GM12878 (cell line): ENCODE data around the gene PACS2. TPM values are rescaled to one million over a fixed set of nuclear protein-coding genes. Genes with fewer than 3 reads are reported as not detected.

Source experiments
- ATAC-seq: fragments of 200-7000 bp; cut with Tn5 transposase; 3 replicates; pipeline ENCODE4 v1.9.1; 2020; ENCODE audit warnings: mild to moderate bottlenecking, moderate library complexity
- BruUV-seq: library from RNA; stranded (reverse); fragments of 400-500 nt; replicated peaks from 2 replicates; lab custom pipeline; 2021; lab: Mats Ljungman, UMichigan
- CTCF ChIA-PET: fragments of 300-600 bp; sonication (Branson Sonifier 250); formaldehyde crosslinking; extraction: SDS; loops from one replicate; lab custom pipeline; 2021; ENCODE audit warnings: inconsistent platforms; lab: Yijun Ruan, JAX
- POLR2A ChIA-PET: fragments of 350-600 bp; formaldehyde crosslinking; extraction: SDS; loops from one replicate; lab custom pipeline; 2021; ENCODE audit warnings: inconsistent platforms; lab: Charles Lee
- RAD21 ChIA-PET: fragments of 300-600 bp; sonication (Branson Sonifier 250); formaldehyde crosslinking; loops from one replicate; lab custom pipeline; 2023; ENCODE audit warnings: antibody characterized with exemption; ENCODE audit not compliant: unreplicated experiment; lab: Charles Lee
- SMC1A ChIA-PET: fragments of 300-600 bp; sonication (Branson Sonifier 250); formaldehyde crosslinking; loops from one replicate; lab custom pipeline; 2023; ENCODE audit not compliant: unreplicated experiment, uncharacterized antibody; lab: Charles Lee
- DNase-seq: peaks from one replicate; pipeline ENCODE4 v3.0.0-alpha.2; 2011; ENCODE audit warnings: low read depth, low spot score
- FAIRE-seq: peaks from 3 replicates; lab custom pipeline; 2011; peaks lifted over from hg19 to GRCh38; lab: Jason Lieb, UNC
- H2AFZ ChIP-seq: 2 replicates; pipeline ENCODE4 v1.6.0; 2011; ENCODE audit warnings: low read depth, low read length, control low read depth; ENCODE audit not compliant: control insufficient read depth
- H3K27ac ChIP-seq: 2 replicates; pipeline ENCODE4 v1.5.1; 2011; ENCODE audit warnings: control low read depth; ENCODE audit not compliant: control insufficient read depth, insufficient read depth
- H3K27me3 ChIP-seq, 2 experiments: replicated peaks in 1 of 2; 2 replicates each; pipeline versions ENCODE4 v1.6.0 to v1.6.1; 2011; ENCODE audit warnings: low read length in 1 of 2; ENCODE audit not compliant: control insufficient read depth in 2 of 2, insufficient read depth in 2 of 2
- H3K36me3 ChIP-seq, 2 experiments: 2 replicates each; pipeline ENCODE4 v1.5.1; 2011; ENCODE audit warnings: low read length in 1 of 2; ENCODE audit not compliant: control insufficient read depth in 2 of 2, insufficient read depth in 2 of 2
- H3K4me1 ChIP-seq: 2 replicates; pipeline ENCODE4 v1.6.1; 2011; ENCODE audit warnings: mild to moderate bottlenecking, low read length, moderate library complexity, mixed read lengths; ENCODE audit not compliant: control insufficient read depth, insufficient read depth
- H3K4me2 ChIP-seq: 2 replicates; pipeline ENCODE4 v1.6.0; 2011; ENCODE audit warnings: control low read depth; ENCODE audit not compliant: control insufficient read depth, insufficient read depth
- H3K4me3 ChIP-seq: fragments of 200-600 bp; sonication (generic); 2 replicates; pipeline ENCODE4 v1.5.1; 2016
- H3K79me2 ChIP-seq: 2 replicates; pipeline ENCODE4 v1.6.0; 2011; ENCODE audit warnings: low read length; ENCODE audit not compliant: control insufficient read depth, insufficient read depth
- H3K9ac ChIP-seq: 2 replicates; pipeline ENCODE4 v1.8.0; 2011; ENCODE audit warnings: low read length, control low read depth, mixed read lengths; ENCODE audit not compliant: control insufficient read depth, insufficient read depth
- H3K9me3 ChIP-seq: replicated peaks from 3 replicates; pipeline ENCODE4 v1.5.1; 2011; ENCODE audit warnings: mild to moderate bottlenecking, low read length; ENCODE audit not compliant: control insufficient read depth, insufficient read depth
- H4K20me1 ChIP-seq: 2 replicates; pipeline ENCODE4 v1.6.0; 2011; ENCODE audit not compliant: control insufficient read depth, insufficient read depth
- CHD4 ChIP-seq: fragments of 200-600 bp; sonication (generic); IDR thresholded peaks from 2 replicates; pipeline ENCODE4 v1.6.1; 2016; ENCODE audit warnings: mild to moderate bottlenecking
- DPF2 ChIP-seq: fragments of 450-650 bp; IDR thresholded peaks from 2 replicates; pipeline ENCODE4 v1.6.1; 2017; ENCODE audit warnings: mild to moderate bottlenecking
- ESRRA ChIP-seq: IDR thresholded peaks from 2 replicates; pipeline ENCODE4 v1.6.1; 2012; ENCODE audit warnings: mild to moderate bottlenecking, low read length, improper control_type of control experiment
- ETV6 ChIP-seq, 2 experiments: fragments of 450-650 bp in 1 of 2; IDR thresholded peaks in 1 of 2; conservative IDR thresholded peaks in 1 of 2; 2 replicates each; pipeline ENCODE4 v1.6.1; 2014; ENCODE audit warnings: antibody characterized with exemption in 1 of 2, borderline replicate concordance in 1 of 2, low read depth in 1 of 2, mild to moderate bottlenecking in 1 of 2, moderate library complexity in 1 of 2
- HDAC2 ChIP-seq: fragments of 200-600 bp; sonication (generic); IDR thresholded peaks from 2 replicates; pipeline ENCODE4 v1.6.1; 2017
- IKZF1 ChIP-seq: fragments of 450-650 bp; conservative IDR thresholded peaks from 2 replicates; pipeline ENCODE4 v1.6.1; 2017; ENCODE audit warnings: antibody characterized with exemption, mild to moderate bottlenecking
- IRF5 ChIP-seq: fragments of 450-650 bp; IDR thresholded peaks from 2 replicates; pipeline ENCODE4 v1.6.1; 2017; ENCODE audit warnings: borderline replicate concordance
- PML ChIP-seq: IDR thresholded peaks from 2 replicates; pipeline ENCODE4 v1.6.1; 2012; ENCODE audit warnings: low read length, inconsistent platforms
- SIN3A ChIP-seq: IDR thresholded peaks from 2 replicates; pipeline ENCODE4 v1.6.1; 2012; ENCODE audit warnings: low read depth, low read length, improper control_type of control experiment
- SMAD1 ChIP-seq: fragments of 450-650 bp; IDR thresholded peaks from 2 replicates; pipeline ENCODE4 v1.6.1; 2018; ENCODE audit warnings: mild to moderate bottlenecking, low read depth; ENCODE audit not compliant: partially characterized antibody
- SRF ChIP-seq, 2 experiments: IDR thresholded peaks; 2 replicates each; pipeline ENCODE4 v1.6.1; 2011; ENCODE audit warnings: low read depth in 2 of 2, low read length in 2 of 2, mild to moderate bottlenecking in 1 of 2, moderate library complexity in 1 of 2
- TBL1XR1 ChIP-seq: IDR thresholded peaks from 2 replicates; pipeline ENCODE4 v1.6.1; 2012; ENCODE audit warnings: low read depth, low read length, improper control_type of control experiment
- TCF3 ChIP-seq: IDR thresholded peaks from 2 replicates; pipeline ENCODE4 v1.6.1; 2012; ENCODE audit warnings: low read depth, mild to moderate bottlenecking, low read length, borderline replicate concordance; ENCODE audit not compliant: insufficient read depth
- USF2 ChIP-seq: IDR thresholded peaks from 2 replicates; pipeline ENCODE4 v1.6.1; 2011; ENCODE audit warnings: low read depth, low read length, improper control_type of control experiment, borderline replicate concordance
- ZBTB4 ChIP-seq: fragments of 450-650 bp; formaldehyde crosslinking; IDR thresholded peaks from 2 replicates; pipeline ENCODE4 v1.4.0; 2022; ENCODE audit warnings: mild to moderate bottlenecking, moderate library complexity
- WGBS: methylation state at CpG from one replicate; pipeline ENCODE4 v1.1.6; 2016; ENCODE audit warnings: low lambda C conversion rate; ENCODE audit not compliant: insufficient replicate concordance, insufficient coverage; ENCODE audit errors: missing lambda C conversion rate; 5-methylcytosine and 5-hydroxymethylcytosine counted together
- in situ Hi-C: fragments of 300-500 bp; cut with MboI; formaldehyde crosslinking; loops from 9 replicates; pipeline ENCODE4 v1.14.3; 2018; ENCODE audit warnings: mixed read lengths
- intact Hi-C: fragments of 100-400 bp; cut with micrococcal nuclease; formaldehyde crosslinking; loops from one replicate; pipeline ENCODE4 v1.14.2; 2022; ENCODE audit not compliant: unreplicated experiment
- polyA plus RNA-seq, 11 experiments: library from polyadenylated mRNA; depleted of rRNA in 4 of 11; unstranded in 6 of 11; stranded (reverse) in 5 of 11; fragments of >200 nt; fragmentation: Nextera tagmentation in 4 of 11; fragmentation: Illumina TruSeq in 1 of 11; extraction: Ambion mirVana in 4 of 11; extraction: Trizol in 1 of 11; gene quantifications; 1 replicate in 1 of 11; 2 replicates in 10 of 11; pipeline versions ENCODE4 v1.2.1 to v1.2.3, GENCODE V29; 2011 to 2016; ENCODE audit warnings: inconsistent platforms in 2 of 11, missing spikeins in 2 of 11, low read depth in 1 of 11
- total RNA-seq, 4 experiments: library from RNA; depleted of rRNA in 3 of 4; stranded (reverse); fragments of >200 nt in 3 of 4; fragmentation: Illumina TruSeq in 1 of 4; extraction: Trizol in 1 of 4; gene quantifications; 2 replicates each; pipeline versions ENCODE4 v1.2.1 to v1.2.3, GENCODE V29; 2013 to 2021

PACS2 gene
- total and polyA plus RNA-seq, 10 of the 15 experiments (the other 5 are each of a cell fraction or from before 2014, with no cell fraction given): 0.21 to 37.3 (median 9.4) TPM

GRCh38 chr14:105369653-105370040 is 55.1 kb downstream of the PACS2 start:
- TF ChIP-seq ZBTB4 (CRISPR knock-in tag): no peak
- no peak for TF ChIP-seq ETV6 (conservative IDR thresholded peaks at IDR 0.05 in 1 of 2, IDR thresholded peaks at IDR 0.05 in 1 of 2; ENCODE audit: borderline replicate concordance in 1 of 2, low read depth in 1 of 2)
- TF ChIP-seq IKZF1: no peak
- TF ChIP-seq IRF5: no peak
- no peak for TF ChIP-seq CHD4
- TF ChIP-seq TCF3: no peak
- no peak for TF ChIP-seq SIN3A
- TF ChIP-seq PML: no peak
- TF ChIP-seq USF2: no peak
- no peak for TF ChIP-seq SMAD1
- TF ChIP-seq ESRRA: no peak
- no peak for TF ChIP-seq SRF (IDR thresholded peaks at IDR 0.05; ENCODE audit: low read depth in 2 of 2, low read length in 2 of 2)
- TF ChIP-seq DPF2: no peak
- TF ChIP-seq HDAC2: no peak
- TF ChIP-seq TBL1XR1: no peak
- RAD21 ChIA-PET: interaction anchor here (1.6 to 2.2 kb wide), 5 partner anchors 65 to 159 kb away, joined by 4 to 29 read pairs (median 9); no protein-coding TSS in a partner anchor
- H3K9ac ChIP-seq: no peak overlapping the region
- ATAC-seq: no peak
- POLR2A ChIA-PET: interaction anchor here (0.9 kb wide), 1 partner anchor 120 kb away, joined by 4 read pairs; no protein-coding TSS in a partner anchor
- in situ Hi-C loops: loop anchor here (5.0 kb wide), 1 partner anchor 118 kb away; the partner anchor contains the start of gene CRIP1
- no peak for FAIRE-seq
- H3K4me3 ChIP-seq: no peak overlapping the region
- H3K27me3 ChIP-seq: no peaks in the 10 kb centered on the region
- DNase-seq: no peak
- H4K20me1 ChIP-seq: no peaks in the 10 kb centered on the region; the same call in 1 of the 2 replicates
- no peaks in the 10 kb centered on the region for H3K79me2 ChIP-seq
- intact Hi-C loops: loop anchor here (2.0 kb wide), 1 partner anchor 163 kb away; no protein-coding TSS in a partner anchor
- BruUV-seq: no TSS peak
- peaks cover 0 to 1% of the 10 kb centered on the region in 2 experiments; a peak in 1 of 4 replicates for H3K36me3 ChIP-seq
- CTCF ChIA-PET: interaction anchor here (0.6 to 3.8 kb wide), 9 partner anchors 10 to 163 kb away, joined by 3 to 67 read pairs (median 8); partner anchors contain the start of genes CRIP1 and TEDC1
- H3K4me1 ChIP-seq: no peaks in the 10 kb centered on the region
- WGBS: 92% methylated on average over 27 of the region's 28 CpGs
- no peak overlapping the region for H3K4me2 ChIP-seq
- no peaks in the 10 kb centered on the region for H3K9me3 ChIP-seq
- no peak overlapping the region for H2AFZ ChIP-seq
- SMC1A ChIA-PET: interaction anchor here (0.9 to 3.4 kb wide), 3 partner anchors 28 to 158 kb away, joined by 4 to 11 read pairs (median 6); no protein-coding TSS in a partner anchor
- H3K27ac ChIP-seq: no peak overlapping the region
